HEK293 (cell line): ENCODE measurements around the gene OR6Q1.

ENCODE experiments used
- CTCF ChIA-PET: fragments of 350-600 bp; formaldehyde crosslinking; extraction: SDS; loops from one replicate; lab custom pipeline; 2021; ENCODE audit warnings: antibody characterized with exemption; lab: Yijun Ruan, JAX
- POLR2A ChIA-PET: fragments of 300-600 bp; formaldehyde crosslinking; extraction: SDS; loops from one replicate; lab custom pipeline; 2020; ENCODE audit warnings: antibody characterized with exemption, inconsistent platforms; lab: Yijun Ruan, JAX
- H3K27ac ChIP-seq: fragments of 200-500 bp; sonication (Bioruptor generic); 2 replicates; pipeline ENCODE4 v1.5.1; 2014; ENCODE audit warnings: low read depth, low read length, control low read depth, inconsistent platforms; ENCODE audit errors: extremely low read depth
- H3K36me3 ChIP-seq, 2 experiments: fragments of 200-500 bp in 1 of 2; sonication (Bioruptor generic) in 1 of 2; 1 replicate in 1 of 2; 2 replicates in 1 of 2; pipeline ENCODE4 v1.5.1; 2014 to 2017; ENCODE audit warnings: inconsistent platforms in 2 of 2, low read length in 2 of 2; ENCODE audit not compliant: control insufficient read depth in 2 of 2, insufficient read depth in 1 of 2
- H3K4me1 ChIP-seq: fragments of 200-500 bp; sonication (Bioruptor generic); 2 replicates; pipeline ENCODE4 v1.5.1; 2014; ENCODE audit warnings: mild to moderate bottlenecking, low read length, inconsistent platforms; ENCODE audit not compliant: control insufficient read depth, insufficient read depth
- H3K4me3 ChIP-seq: 2 replicates; pipeline ENCODE4 v1.5.1; 2011; ENCODE audit warnings: low read depth, mild to moderate bottlenecking, control low read depth, low read length, moderate library complexity
- H3K9me3 ChIP-seq: fragments of 200-500 bp; sonication (Bioruptor generic); 2 replicates; pipeline ENCODE4 v1.5.1; 2014; ENCODE audit warnings: low read depth, low read length, inconsistent platforms; ENCODE audit not compliant: control insufficient read depth, insufficient read depth
- BCL11A ChIP-seq: fragments of 450-650 bp; formaldehyde crosslinking; IDR thresholded peaks from 2 replicates; pipeline ENCODE4 v1.5.1; 2016; ENCODE audit warnings: low read depth, missing biosample characterization, missing genetic modification characterization
- ZBTB21 ChIP-seq: fragments of 450-650 bp; formaldehyde crosslinking; IDR thresholded peaks from 2 replicates; pipeline ENCODE4 v1.5.1; 2017; ENCODE audit warnings: missing biosample characterization, missing genetic modification characterization
- ZNF473 ChIP-seq: fragments of 450-650 bp; formaldehyde crosslinking; IDR thresholded peaks from 2 replicates; pipeline ENCODE4 v1.5.1; 2017; ENCODE audit warnings: missing biosample characterization, missing genetic modification characterization

Gene OR6Q1

DNA sequence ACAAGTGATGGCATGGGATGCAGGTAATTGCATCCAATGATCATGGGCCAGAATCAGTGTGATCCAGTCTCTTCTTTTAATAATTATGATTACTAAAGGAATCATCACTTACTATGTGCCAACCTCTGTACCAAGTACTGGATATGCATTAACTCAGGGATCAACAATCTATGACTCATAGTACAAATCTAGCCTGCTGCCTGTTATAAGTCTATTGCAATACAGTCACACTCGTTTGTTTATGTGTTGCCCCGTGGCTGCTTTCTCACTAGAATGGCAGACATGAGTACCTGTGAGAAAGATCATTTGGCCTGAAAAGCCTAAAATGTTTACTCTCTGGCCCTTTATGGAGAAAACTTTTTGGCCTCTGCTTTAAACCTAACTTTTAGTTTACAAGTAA is 45.0 kb downstream of the OR6Q1 start:
- POLR2A ChIA-PET, result no interaction called here
- Histone ChIP-seq H3K9me3 (no peaks in the 10 kb centered on the region), H3K36me3 (no peaks in the 10 kb centered on the region), H3K4me3 (no peak overlapping the region), H3K4me1 (no peaks in the 10 kb centered on the region), H3K27ac (no peak overlapping the region)
- CTCF ChIA-PET, result no interaction called here
- TF ChIP-seq BCL11A (tag by site-specific recombination), result no peak
- no peak for TF ChIP-seq ZNF473 (tag by site-specific recombination)
- no peak for TF ChIP-seq ZBTB21 (tag by site-specific recombination)
